HG03135 (cell line): ENCODE results near the gene USP5.

ENCODE experiments used
- ATAC-seq: cut with Tn5 transposase; IDR thresholded peaks from one replicate; pipeline ENCODE4 v1.9.1; 2021; ENCODE audit warnings: mild to moderate bottlenecking, moderate library complexity; ENCODE audit not compliant: unreplicated experiment

The USP5 gene

GRCh38 chr12:6826125-6826733, 25.7 kb upstream of the USP5 start:
- ATAC-seq: no peak

- ATAC-seq: no peak
Measured at GRCh38 chr12:6826734-6827436, 25.1 kb upstream of the USP5 start.

- ATAC-seq: no peak
Measured at GRCh38 chr12:6827437-6827911, 24.5 kb upstream of the USP5 start.

- ATAC-seq: no peak
Measured at GRCh38 chr12:6827982-6828780, 23.8 kb upstream of the USP5 start, which contains the start of gene P3H3. Gene P3H3, plus strand, starts transcription at chr12:6828407. Its CDS starts 34 bp downstream, at chr12:6828441.

- ATAC-seq: no peak
Measured at GRCh38 chr12:6828781-6829535, 23.0 kb upstream of the USP5 start.

- ATAC-seq: no peak
Measured at GRCh38 chr12:6829536-6830220, 22.3 kb upstream of the USP5 start.

- ATAC-seq: no peak
Measured at GRCh38 chr12:6830286-6830890, 21.6 kb upstream of the USP5 start.

GRCh38 chr12:6830999-6831398, 21.0 kb upstream of the USP5 start:
- ATAC-seq: no peak

- no peak for ATAC-seq
Measured at GRCh38 chr12:6831450-6831995, 20.4 kb upstream of the USP5 start.

- ATAC-seq: no peak
Measured at GRCh38 chr12:6832125-6832524, 19.8 kb upstream of the USP5 start.

GRCh38 chr12:6833189-6833890, 18.6 kb upstream of the USP5 start:
- ATAC-seq: no peak

- no peak for ATAC-seq
Measured at GRCh38 chr12:6834254-6834653, 17.7 kb upstream of the USP5 start.

GRCh38 chr12:6834873-6835272, 17.1 kb upstream of the USP5 start:
- ATAC-seq: no peak

- ATAC-seq: no peak
Measured at GRCh38 chr12:6836851-6837250, 15.1 kb upstream of the USP5 start.

- ATAC-seq: no peak
Measured at GRCh38 chr12:6837370-6838060, 14.4 kb upstream of the USP5 start.

- no peak for ATAC-seq
Measured at GRCh38 chr12:6838854-6839253, 13.1 kb upstream of the USP5 start.

- no peak for ATAC-seq
Measured at GRCh38 chr12:6839482-6840201, 12.3 kb upstream of the USP5 start.

- no peak for ATAC-seq
Measured at GRCh38 chr12:6840330-6840729, 11.6 kb upstream of the USP5 start.
